Right cardiac atrium (tissue), 5 donors: ENCODE data around the gene TNKS1BP1. TPM values are rescaled to one million over a fixed set of nuclear protein-coding genes. Genes with fewer than 3 reads are reported as not detected.
"Not testable (repeated sequence)": the region's sequence is repeated elsewhere in the genome, so short reads cannot be mapped to it uniquely, and the experiment has no call there.

Source experiments
- ATAC-seq, 2 donors: fragments of 200-7000 bp; cut with Tn5 transposase; one replicate each; pipeline versions ENCODE4 v1.8.0 to v1.9.1; 2020; ENCODE audit warnings: moderate library complexity in 2 of 2, mild to moderate bottlenecking in 1 of 2
- DNase-seq, 3 donors: peaks; one replicate each; pipeline ENCODE4 v3.0.0-alpha.2; 2020
- H3K27ac ChIP-seq: one replicate; pipeline ENCODE4 v1.5.1; 2013; ENCODE audit warnings: mild to moderate bottlenecking, low read length, control low read depth, moderate library complexity
- H3K27me3 ChIP-seq: one replicate; pipeline ENCODE4 v1.6.1; 2013; ENCODE audit not compliant: control insufficient read depth, insufficient read depth
- H3K4me1 ChIP-seq: one replicate; pipeline ENCODE4 v1.6.1; 2013; ENCODE audit warnings: low read length; ENCODE audit not compliant: control insufficient read depth, insufficient read depth
- H3K4me3 ChIP-seq: one replicate; pipeline ENCODE4 v1.5.1; 2013; ENCODE audit warnings: low read length, control low read depth
- H3K9me3 ChIP-seq: one replicate; pipeline ENCODE4 v1.6.1; 2013; ENCODE audit warnings: low read length; ENCODE audit not compliant: control insufficient read depth
- WGBS: extraction: QIAGEN DNeasy Blood & Tissue Kit; methylation state at CpG from one replicate; pipeline ENCODE4 v1.1.7; 2013; 5-methylcytosine and 5-hydroxymethylcytosine counted together
- intact Hi-C, 4 donors: fragments of 100-400 bp; cut with DNase I; formaldehyde crosslinking; loops; one replicate each; pipeline versions ENCODE4 v1.11.0 to v1.14.0; 2022 to 2023
- polyA plus RNA-seq: library from polyadenylated mRNA; stranded (reverse); fragments of 200-250 nt; gene quantifications from one replicate; pipeline ENCODE4 v1.2.3, GENCODE V29; 2013
- total RNA-seq, 4 donors: library from RNA; stranded (reverse); fragmentation: NEBNext Ultra II Directional; extraction: Animal tissue kit (Norgen Biotek cat#: 25700); gene quantifications; one replicate each; pipeline ENCODE4 v1.2.1, GENCODE V29; 2021
- donor health status: healthy with polysubstance abuse.
- donor health status: DM: no; HTN: yes; CAD: no.
- donor health status: DM: no; HTN: no; CAD: no.
- donor health status: DM: no; HTN: yes; CAD: no; lungs with severe emphysema.
- donor health status: DM: yes; HTN: yes; CAD: no.

The TNKS1BP1 gene
- total and polyA plus RNA-seq, 5 donors: 45.8 to 77.1 (median 55.3) TPM

- WGBS: 93% methylated on average over 2 of the region's 2 CpGs
- ATAC-seq (no peak), DNase-seq (no peak)
- no peaks in the 10 kb centered on the region for H3K27me3 ChIP-seq
- H3K4me1 ChIP-seq: no peaks in the 10 kb centered on the region
- intact Hi-C loops: no loop called here
- H3K9me3 ChIP-seq: no peaks in the 10 kb centered on the region
- no peak overlapping the region for H3K27ac ChIP-seq
- no peak overlapping the region for H3K4me3 ChIP-seq
Measured at GRCh38 chr11:57283231-57283990, 41.3 kb downstream of the TNKS1BP1 start.

GRCh38 chr11:57281546-57281945, 43.2 kb downstream of the TNKS1BP1 start:
- ATAC-seq, intact Hi-C loops, H3K27ac ChIP-seq, H3K27me3 ChIP-seq, H3K4me1 ChIP-seq, DNase-seq, H3K4me3 ChIP-seq, H3K9me3 ChIP-seq: not testable (repeated sequence)
- 85% methylated on average over 6 of the region's 6 CpGs for WGBS

GRCh38 chr11:57279116-57279515, 45.6 kb downstream of the TNKS1BP1 start:
- Histone ChIP-seq H3K27ac (no peak overlapping the region), H3K9me3 (no peaks in the 10 kb centered on the region), H3K27me3 (no peaks in the 10 kb centered on the region), H3K4me3 (no peak overlapping the region), H3K4me1 (peaks cover 13% of the 10 kb centered on the region)
- intact Hi-C loops: no loop called here
- WGBS: 87% methylated on average over 5 of the region's 5 CpGs
- ATAC-seq (no peak), DNase-seq (no peak)

GRCh38 chr11:57278721-57279095, 46.0 kb downstream of the TNKS1BP1 start:
- Histone ChIP-seq H3K27ac (peak overlapping the region; percentile 41), H3K4me3 (no peak overlapping the region), H3K4me1 (peaks cover 13% of the 10 kb centered on the region), H3K9me3 (no peaks in the 10 kb centered on the region), H3K27me3 (no peaks in the 10 kb centered on the region)
- ATAC-seq: no peak
- 77% methylated on average over 7 of the region's 7 CpGs for WGBS
- intact Hi-C loops: no loop called here
- DNase-seq: no peak

GRCh38 chr11:57277845-57278720, 46.7 kb downstream of the TNKS1BP1 start:
- DNase-seq: peak; percentile 79 to 89 (median 88)
- peak; percentile 82 to 84 for ATAC-seq
- WGBS: 8% methylated on average over 14 of the region's 14 CpGs
- Histone ChIP-seq H3K9me3 (no peaks in the 10 kb centered on the region), H3K4me3 (no peak overlapping the region), H3K4me1 (peaks cover 13% of the 10 kb centered on the region), H3K27me3 (no peaks in the 10 kb centered on the region), H3K27ac (peak overlapping the region; percentile 88)
- intact Hi-C loops: no loop called here

- H3K9me3 ChIP-seq: no peaks in the 10 kb centered on the region
- no peaks in the 10 kb centered on the region for H3K27me3 ChIP-seq
- H3K4me1 ChIP-seq: peaks cover 13% of the 10 kb centered on the region
- H3K4me3 ChIP-seq: no peak overlapping the region
- ATAC-seq (peak; percentile 76), DNase-seq (no peak)
- H3K27ac ChIP-seq: peak overlapping the region; percentile 88
- intact Hi-C loops: no loop called here
- 48% methylated on average over 6 of the region's 6 CpGs for WGBS
Measured at GRCh38 chr11:57276971-57277675, 47.6 kb downstream of the TNKS1BP1 start.

GRCh38 chr11:57276169-57276970, 48.4 kb downstream of the TNKS1BP1 start:
- Histone ChIP-seq H3K9me3 (no peaks in the 10 kb centered on the region), H3K4me1 (peaks cover 13% of the 10 kb centered on the region), H3K4me3 (no peak overlapping the region), H3K27me3 (no peaks in the 10 kb centered on the region), H3K27ac (peak overlapping the region; percentile 57)
- 50% methylated on average over 3 of the region's 3 CpGs for WGBS
- intact Hi-C loops: no loop called here
- ATAC-seq (peak; percentile 10 to 37), DNase-seq (no peak)

GRCh38 chr11:57275582-57275981, 49.2 kb downstream of the TNKS1BP1 start:
- H3K27ac ChIP-seq: peak overlapping the region; percentile 77
- peak; percentile 37 to 72 for ATAC-seq
- intact Hi-C loops: no loop called here

GRCh38 chr11:57274904-57275498, 49.8 kb downstream of the TNKS1BP1 start:
- Histone ChIP-seq H3K27me3 (no peaks in the 10 kb centered on the region), H3K9me3 (no peaks in the 10 kb centered on the region), H3K4me3 (no peak overlapping the region), H3K4me1 (peaks cover 13% of the 10 kb centered on the region), H3K27ac (peak overlapping the region; percentile 77)
- ATAC-seq (no peak), DNase-seq (no peak)
- WGBS: 34% methylated on average over 1 of the region's 1 CpG
- intact Hi-C loops: no loop called here

More at GRCh38 chr11:57275582-57275981, 49.2 kb downstream of the TNKS1BP1 start:
- Histone ChIP-seq H3K4me1 (peaks cover 13% of the 10 kb centered on the region), H3K4me3 (no peak overlapping the region), H3K9me3 (no peaks in the 10 kb centered on the region), H3K27me3 (no peaks in the 10 kb centered on the region)
- no peak for DNase-seq
- 47% methylated on average over 3 of the region's 3 CpGs for WGBS

GRCh38 chr11:57273448-57274058, 51.2 kb downstream of the TNKS1BP1 start:
- Histone ChIP-seq H3K27me3 (no peaks in the 10 kb centered on the region), H3K9me3 (no peaks in the 10 kb centered on the region), H3K4me3 (no peak overlapping the region), H3K27ac (no peak overlapping the region), H3K4me1 (peaks cover 17% of the 10 kb centered on the region)
- intact Hi-C loops: no loop called here
- ATAC-seq: no peak
- WGBS: 96% methylated on average over 4 of the region's 4 CpGs
- DNase-seq: no peak
